HepG2 (cell line): ENCODE measurements around the gene HINT1. TPM values are rescaled to one million over a fixed set of nuclear protein-coding genes. Genes with fewer than 3 reads are reported as not detected.

Source experiments
- DNMT1 ChIP-seq: sonication (generic); formaldehyde crosslinking; IDR thresholded peaks from 2 replicates; pipeline ENCODE4 v1.5.1; 2020; ENCODE audit warnings: mild to moderate bottlenecking, missing genetic modification reagents
- GLMP ChIP-seq: sonication (generic); formaldehyde crosslinking; IDR thresholded peaks from 2 replicates; pipeline ENCODE4 v1.9.0; 2021; ENCODE audit warnings: missing genetic modification reagents, mild to moderate bottlenecking, borderline replicate concordance
- HMGXB4 ChIP-seq, 2 experiments: sonication (generic) in 1 of 2; formaldehyde crosslinking in 1 of 2; IDR thresholded peaks; 2 replicates each; pipeline versions ENCODE4 v1.4.0 to v1.6.1; 2018 to 2020; ENCODE audit warnings: missing genetic modification reagents in 2 of 2, borderline replicate concordance in 1 of 2, low read depth in 1 of 2, mild to moderate bottlenecking in 1 of 2, missing biosample characterization in 1 of 2
- MTA3 ChIP-seq: sonication (generic); formaldehyde crosslinking; IDR thresholded peaks from 2 replicates; pipeline ENCODE4 v1.4.0; 2020; ENCODE audit warnings: missing genetic modification reagents
- POLR2AphosphoS5 ChIP-seq: IDR thresholded peaks from 2 replicates; pipeline ENCODE4 v1.6.1; 2012; ENCODE audit warnings: low read depth, low read length
- SOX5 ChIP-seq: IDR thresholded peaks from 2 replicates; pipeline ENCODE4 v1.6.1; 2016; ENCODE audit warnings: borderline replicate concordance
- SP5 ChIP-seq: IDR thresholded peaks from 2 replicates; pipeline ENCODE4 v1.6.1; 2016; ENCODE audit warnings: low read depth, borderline replicate concordance
- ZHX1 ChIP-seq: sonication (generic); formaldehyde crosslinking; IDR thresholded peaks from 2 replicates; pipeline ENCODE4 v1.8.1; 2022; ENCODE audit warnings: low read depth, mild to moderate bottlenecking, missing genetic modification reagents
- ZNF180 ChIP-seq: sonication (generic); formaldehyde crosslinking; IDR thresholded peaks from 2 replicates; pipeline ENCODE4 v1.4.0; 2020; ENCODE audit warnings: low read depth, missing genetic modification reagents, borderline replicate concordance
- ZNF260 ChIP-seq: sonication (generic); formaldehyde crosslinking; IDR thresholded peaks from 2 replicates; pipeline ENCODE4 v1.4.0; 2020; ENCODE audit warnings: missing genetic modification reagents, low read depth, mild to moderate bottlenecking, borderline replicate concordance
- ZNF3 ChIP-seq: IDR thresholded peaks from 2 replicates; pipeline ENCODE4 v1.7.0; 2017; ENCODE audit warnings: inconsistent platforms
- ZNF441 ChIP-seq: sonication (generic); formaldehyde crosslinking; IDR thresholded peaks from 2 replicates; pipeline ENCODE4 v1.7.0; 2021; ENCODE audit warnings: missing genetic modification reagents, borderline replicate concordance
- ZZZ3 ChIP-seq: sonication (generic); formaldehyde crosslinking; IDR thresholded peaks from 2 replicates; pipeline ENCODE4 v1.4.0; 2020; ENCODE audit warnings: missing genetic modification reagents, mild to moderate bottlenecking, borderline replicate concordance
- polyA plus RNA-seq, 8 experiments: library from polyadenylated mRNA; depleted of rRNA in 3 of 8; stranded (reverse) in 7 of 8; unstranded in 1 of 8; fragments of >200 nt; fragmentation: Illumina TruSeq in 4 of 8; extraction: Trizol in 4 of 8; gene quantifications; 2 replicates each; pipeline versions ENCODE4 v1.2.1 to v1.2.3, GENCODE V29; 2011 to 2016; ENCODE audit warnings: low read depth in 4 of 8, missing spikeins in 1 of 8, mixed read lengths in 1 of 8; ENCODE audit not compliant: insufficient read depth in 1 of 8
- total RNA-seq, 5 experiments: library from RNA; depleted of rRNA; stranded (reverse); fragments of >200 nt; fragmentation: Illumina TruSeq; extraction: Trizol; gene quantifications; 2 replicates each; pipeline ENCODE4 v1.2.3, GENCODE V29; 2016; ENCODE audit warnings: low read depth in 1 of 5
- TF ChIP-seq, protein P1 (sequence below): sonication (generic); formaldehyde crosslinking; IDR thresholded peaks from 2 replicates; pipeline ENCODE4 v1.4.0; 2020; ENCODE audit warnings: mild to moderate bottlenecking, missing genetic modification reagents
- TF ChIP-seq, protein P2 (sequence below): sonication (generic); formaldehyde crosslinking; IDR thresholded peaks from 2 replicates; pipeline ENCODE4 v1.4.0; 2020; ENCODE audit warnings: mild to moderate bottlenecking, missing genetic modification reagents

Gene HINT1
- total and polyA plus RNA-seq, 2 of the 13 experiments (the other 11 are each of a cell fraction or from before 2014, with no cell fraction given) = 428 to 997 TPM

- no peak for TF ChIP-seq ZHX1
- no peak for TF ChIP-seq MTA3 (CRISPR knock-in tag)
- no peak for TF ChIP-seq SOX5
- no peak for TF ChIP-seq ZNF180 (CRISPR knock-in tag)
- no peak; the same call in 1 of the 2 replicates for TF ChIP-seq SP5 (CRISPR knock-in tag)
- TF ChIP-seq ZNF3 (CRISPR knock-in tag) = no peak
- TF ChIP-seq HMGXB4 (CRISPR knock-in tag; IDR thresholded peaks at IDR 0.05; ENCODE audit: borderline replicate concordance in 1 of 2, low read depth in 1 of 2) = peak; percentile 79 to 92
- peak; percentile 91 for TF ChIP-seq POLR2AphosphoS5
- no peak for TF ChIP-seq ZZZ3 (CRISPR knock-in tag)
- TF ChIP-seq GLMP (CRISPR knock-in tag) = no peak
- peak; percentile 18; the same call in 1 of the 2 replicates for TF ChIP-seq ZNF441 (CRISPR knock-in tag)
- TF ChIP-seq DNMT1 (CRISPR knock-in tag) = no peak
- TF ChIP-seq ZNF260 (CRISPR knock-in tag) = no peak
- TF ChIP-seq, protein P1, sequence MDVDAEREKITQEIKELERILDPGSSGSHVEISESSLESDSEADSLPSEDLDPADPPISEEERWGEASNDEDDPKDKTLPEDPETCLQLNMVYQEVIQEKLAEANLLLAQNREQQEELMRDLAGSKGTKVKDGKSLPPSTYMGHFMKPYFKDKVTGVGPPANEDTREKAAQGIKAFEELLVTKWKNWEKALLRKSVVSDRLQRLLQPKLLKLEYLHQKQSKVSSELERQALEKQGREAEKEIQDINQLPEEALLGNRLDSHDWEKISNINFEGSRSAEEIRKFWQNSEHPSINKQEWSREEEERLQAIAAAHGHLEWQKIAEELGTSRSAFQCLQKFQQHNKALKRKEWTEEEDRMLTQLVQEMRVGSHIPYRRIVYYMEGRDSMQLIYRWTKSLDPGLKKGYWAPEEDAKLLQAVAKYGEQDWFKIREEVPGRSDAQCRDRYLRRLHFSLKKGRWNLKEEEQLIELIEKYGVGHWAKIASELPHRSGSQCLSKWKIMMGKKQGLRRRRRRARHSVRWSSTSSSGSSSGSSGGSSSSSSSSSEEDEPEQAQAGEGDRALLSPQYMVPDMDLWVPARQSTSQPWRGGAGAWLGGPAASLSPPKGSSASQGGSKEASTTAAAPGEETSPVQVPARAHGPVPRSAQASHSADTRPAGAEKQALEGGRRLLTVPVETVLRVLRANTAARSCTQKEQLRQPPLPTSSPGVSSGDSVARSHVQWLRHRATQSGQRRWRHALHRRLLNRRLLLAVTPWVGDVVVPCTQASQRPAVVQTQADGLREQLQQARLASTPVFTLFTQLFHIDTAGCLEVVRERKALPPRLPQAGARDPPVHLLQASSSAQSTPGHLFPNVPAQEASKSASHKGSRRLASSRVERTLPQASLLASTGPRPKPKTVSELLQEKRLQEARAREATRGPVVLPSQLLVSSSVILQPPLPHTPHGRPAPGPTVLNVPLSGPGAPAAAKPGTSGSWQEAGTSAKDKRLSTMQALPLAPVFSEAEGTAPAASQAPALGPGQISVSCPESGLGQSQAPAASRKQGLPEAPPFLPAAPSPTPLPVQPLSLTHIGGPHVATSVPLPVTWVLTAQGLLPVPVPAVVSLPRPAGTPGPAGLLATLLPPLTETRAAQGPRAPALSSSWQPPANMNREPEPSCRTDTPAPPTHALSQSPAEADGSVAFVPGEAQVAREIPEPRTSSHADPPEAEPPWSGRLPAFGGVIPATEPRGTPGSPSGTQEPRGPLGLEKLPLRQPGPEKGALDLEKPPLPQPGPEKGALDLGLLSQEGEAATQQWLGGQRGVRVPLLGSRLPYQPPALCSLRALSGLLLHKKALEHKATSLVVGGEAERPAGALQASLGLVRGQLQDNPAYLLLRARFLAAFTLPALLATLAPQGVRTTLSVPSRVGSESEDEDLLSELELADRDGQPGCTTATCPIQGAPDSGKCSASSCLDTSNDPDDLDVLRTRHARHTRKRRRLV (CRISPR knock-in tag) = no peak
- TF ChIP-seq, protein P2, sequence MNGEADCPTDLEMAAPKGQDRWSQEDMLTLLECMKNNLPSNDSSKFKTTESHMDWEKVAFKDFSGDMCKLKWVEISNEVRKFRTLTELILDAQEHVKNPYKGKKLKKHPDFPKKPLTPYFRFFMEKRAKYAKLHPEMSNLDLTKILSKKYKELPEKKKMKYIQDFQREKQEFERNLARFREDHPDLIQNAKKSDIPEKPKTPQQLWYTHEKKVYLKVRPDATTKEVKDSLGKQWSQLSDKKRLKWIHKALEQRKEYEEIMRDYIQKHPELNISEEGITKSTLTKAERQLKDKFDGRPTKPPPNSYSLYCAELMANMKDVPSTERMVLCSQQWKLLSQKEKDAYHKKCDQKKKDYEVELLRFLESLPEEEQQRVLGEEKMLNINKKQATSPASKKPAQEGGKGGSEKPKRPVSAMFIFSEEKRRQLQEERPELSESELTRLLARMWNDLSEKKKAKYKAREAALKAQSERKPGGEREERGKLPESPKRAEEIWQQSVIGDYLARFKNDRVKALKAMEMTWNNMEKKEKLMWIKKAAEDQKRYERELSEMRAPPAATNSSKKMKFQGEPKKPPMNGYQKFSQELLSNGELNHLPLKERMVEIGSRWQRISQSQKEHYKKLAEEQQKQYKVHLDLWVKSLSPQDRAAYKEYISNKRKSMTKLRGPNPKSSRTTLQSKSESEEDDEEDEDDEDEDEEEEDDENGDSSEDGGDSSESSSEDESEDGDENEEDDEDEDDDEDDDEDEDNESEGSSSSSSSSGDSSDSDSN (CRISPR knock-in tag) = peak; percentile 49; the same call in 1 of the 2 replicates
Observed at GRCh38 chr5:131165119-131165727, at the start of gene HINT1 (continued).
